Measurements from ENCODE around the gene DICER1.

DNA sequence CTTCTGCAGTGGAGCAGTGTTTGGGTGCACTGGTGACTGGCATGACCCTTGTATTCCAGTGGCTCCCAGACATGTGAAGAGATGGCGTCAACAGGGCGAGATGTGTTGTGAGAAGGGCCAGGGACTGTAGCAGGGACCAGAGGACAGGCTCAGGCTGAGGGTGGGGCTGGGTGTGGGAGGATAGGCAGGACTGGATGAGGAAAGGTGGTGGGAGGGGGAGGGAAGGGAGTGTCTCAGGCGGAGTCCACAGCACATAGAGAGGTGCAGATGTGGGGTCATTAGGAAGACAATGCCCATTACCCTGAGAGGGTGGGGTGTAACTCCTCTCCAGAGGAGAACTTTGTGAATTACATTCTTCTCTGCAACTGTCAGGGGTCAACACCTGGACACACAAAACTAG is 78.5 kb downstream of the DICER1 start:
- TF ChIP-seq, protein P1, sequence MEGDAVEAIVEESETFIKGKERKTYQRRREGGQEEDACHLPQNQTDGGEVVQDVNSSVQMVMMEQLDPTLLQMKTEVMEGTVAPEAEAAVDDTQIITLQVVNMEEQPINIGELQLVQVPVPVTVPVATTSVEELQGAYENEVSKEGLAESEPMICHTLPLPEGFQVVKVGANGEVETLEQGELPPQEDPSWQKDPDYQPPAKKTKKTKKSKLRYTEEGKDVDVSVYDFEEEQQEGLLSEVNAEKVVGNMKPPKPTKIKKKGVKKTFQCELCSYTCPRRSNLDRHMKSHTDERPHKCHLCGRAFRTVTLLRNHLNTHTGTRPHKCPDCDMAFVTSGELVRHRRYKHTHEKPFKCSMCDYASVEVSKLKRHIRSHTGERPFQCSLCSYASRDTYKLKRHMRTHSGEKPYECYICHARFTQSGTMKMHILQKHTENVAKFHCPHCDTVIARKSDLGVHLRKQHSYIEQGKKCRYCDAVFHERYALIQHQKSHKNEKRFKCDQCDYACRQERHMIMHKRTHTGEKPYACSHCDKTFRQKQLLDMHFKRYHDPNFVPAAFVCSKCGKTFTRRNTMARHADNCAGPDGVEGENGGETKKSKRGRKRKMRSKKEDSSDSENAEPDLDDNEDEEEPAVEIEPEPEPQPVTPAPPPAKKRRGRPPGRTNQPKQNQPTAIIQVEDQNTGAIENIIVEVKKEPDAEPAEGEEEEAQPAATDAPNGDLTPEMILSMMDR (IDR thresholded peaks at IDR 0.05): no peak
- TF ChIP-seq POLR2A (IDR thresholded peaks at IDR 0.05): no peak
